Measurements from ENCODE around the gene SUSD4.

Gene SUSD4

DNA sequence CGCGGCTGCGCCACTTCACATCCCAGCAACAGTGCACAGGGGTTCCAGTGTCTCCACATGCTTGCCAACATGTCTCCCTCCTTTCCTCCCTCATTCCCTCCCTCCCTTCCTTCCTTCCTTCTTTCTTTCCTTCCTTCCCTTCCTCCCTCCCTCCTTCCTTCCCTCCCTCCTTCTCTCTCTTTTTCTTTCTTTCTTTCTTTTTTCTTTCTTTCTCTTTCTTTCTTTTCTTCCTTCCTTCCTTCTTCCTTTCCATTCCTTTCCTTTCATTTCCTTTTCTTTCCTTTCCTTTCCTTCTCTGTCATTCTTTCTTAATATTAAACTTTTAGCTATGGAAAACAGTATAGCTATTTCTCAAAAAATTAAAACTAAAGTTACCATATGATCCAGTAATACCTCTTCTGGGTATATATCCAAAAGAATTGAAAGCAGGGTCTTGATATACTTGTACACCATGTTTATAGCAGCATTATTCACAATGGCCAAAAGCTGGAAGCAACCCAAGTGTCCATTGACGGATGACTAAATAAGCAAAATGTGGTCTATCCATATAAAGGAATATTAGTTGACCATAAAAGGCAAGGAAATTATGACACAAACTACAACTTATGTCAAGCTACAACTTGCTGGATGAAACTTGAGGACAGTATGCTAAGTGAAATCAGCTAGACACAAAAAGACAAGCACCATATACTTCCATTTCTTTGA, 165.9 kb downstream of the SUSD4 start:
- no peak overlapping the region for H3K4me3 ChIP-seq (replicated peaks in 1 of 2; ENCODE audit: low read depth in 2 of 2, low read length in 2 of 2)
- DNase-seq (ENCODE audit: low read depth in 2 of 2), result no peak
- TF ChIP-seq, protein P1, sequence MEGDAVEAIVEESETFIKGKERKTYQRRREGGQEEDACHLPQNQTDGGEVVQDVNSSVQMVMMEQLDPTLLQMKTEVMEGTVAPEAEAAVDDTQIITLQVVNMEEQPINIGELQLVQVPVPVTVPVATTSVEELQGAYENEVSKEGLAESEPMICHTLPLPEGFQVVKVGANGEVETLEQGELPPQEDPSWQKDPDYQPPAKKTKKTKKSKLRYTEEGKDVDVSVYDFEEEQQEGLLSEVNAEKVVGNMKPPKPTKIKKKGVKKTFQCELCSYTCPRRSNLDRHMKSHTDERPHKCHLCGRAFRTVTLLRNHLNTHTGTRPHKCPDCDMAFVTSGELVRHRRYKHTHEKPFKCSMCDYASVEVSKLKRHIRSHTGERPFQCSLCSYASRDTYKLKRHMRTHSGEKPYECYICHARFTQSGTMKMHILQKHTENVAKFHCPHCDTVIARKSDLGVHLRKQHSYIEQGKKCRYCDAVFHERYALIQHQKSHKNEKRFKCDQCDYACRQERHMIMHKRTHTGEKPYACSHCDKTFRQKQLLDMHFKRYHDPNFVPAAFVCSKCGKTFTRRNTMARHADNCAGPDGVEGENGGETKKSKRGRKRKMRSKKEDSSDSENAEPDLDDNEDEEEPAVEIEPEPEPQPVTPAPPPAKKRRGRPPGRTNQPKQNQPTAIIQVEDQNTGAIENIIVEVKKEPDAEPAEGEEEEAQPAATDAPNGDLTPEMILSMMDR (IDR thresholded peaks at IDR 0.05; ENCODE audit: low read depth, low read length), result no peak

DNA sequence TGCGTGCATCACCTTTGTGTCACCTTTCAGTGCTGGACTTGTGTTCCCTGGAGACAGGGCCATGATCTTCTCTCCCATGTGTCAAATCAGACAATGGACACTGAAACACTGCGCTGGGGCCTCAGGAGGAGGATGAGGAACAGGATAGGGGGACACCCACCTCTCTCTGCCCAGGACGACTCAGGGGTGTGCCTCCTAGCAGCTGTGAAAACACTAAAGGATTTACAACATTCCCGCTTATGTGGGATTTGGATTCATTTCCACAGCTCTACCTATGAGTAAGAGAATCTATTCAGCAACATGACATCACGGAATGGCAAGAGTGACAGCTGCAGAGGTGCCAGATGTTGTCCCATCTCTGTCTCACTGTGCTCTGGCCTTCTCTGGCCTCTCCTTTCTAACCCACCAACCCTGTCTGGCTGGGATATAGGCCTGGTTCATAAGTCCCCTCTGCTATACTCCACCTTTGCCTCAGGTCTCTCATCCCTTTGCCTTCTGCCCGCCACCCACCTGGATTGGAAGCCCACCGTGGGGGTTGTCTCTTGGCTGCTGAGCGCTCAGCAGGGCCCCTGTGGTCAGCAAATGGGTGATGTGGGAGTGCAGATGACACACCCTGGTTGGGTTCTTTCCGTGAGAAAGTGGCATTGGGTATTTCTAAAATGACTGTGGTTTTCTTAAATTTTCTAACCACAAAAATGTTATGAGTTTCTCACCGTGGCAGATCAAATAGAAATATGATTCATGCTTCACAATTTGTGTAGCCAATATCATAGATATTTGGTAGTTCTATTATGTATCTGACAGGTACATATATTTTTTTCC, 173.9 kb downstream of the SUSD4 start:
- no peak overlapping the region for H3K4me3 ChIP-seq (replicated peaks in 1 of 2; ENCODE audit: low read depth in 2 of 2, low read length in 2 of 2)
- peak in 1 of 2 donors; percentile 47 for DNase-seq (ENCODE audit: low read depth in 2 of 2)
- TF ChIP-seq, protein P1 (IDR thresholded peaks at IDR 0.05; ENCODE audit: low read depth, low read length), result no peak

DNA sequence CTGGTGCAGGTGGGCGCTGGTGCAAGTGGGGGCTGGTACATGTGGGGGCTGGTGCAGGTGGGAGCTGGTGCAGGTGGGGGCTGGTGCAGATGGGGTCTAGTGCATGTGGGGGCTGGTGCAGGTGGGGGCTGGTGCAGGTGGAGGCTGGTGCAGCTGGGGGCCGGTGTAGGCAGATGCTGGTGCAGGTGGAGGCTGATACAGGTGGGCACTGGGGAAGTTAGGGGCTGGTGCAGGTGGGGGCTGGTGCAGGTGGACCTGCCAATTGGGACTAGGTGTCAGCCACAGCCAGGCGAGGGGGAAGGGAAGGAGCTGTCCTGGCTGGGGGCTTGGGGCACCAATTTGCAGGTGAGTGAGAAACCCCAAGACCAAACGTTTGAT, 174.5 kb downstream of the SUSD4 start:
- H3K4me3 ChIP-seq (replicated peaks in 1 of 2; ENCODE audit: low read depth in 2 of 2, low read length in 2 of 2), result no peak overlapping the region
- TF ChIP-seq, protein P1 (IDR thresholded peaks at IDR 0.05; ENCODE audit: low read depth, low read length), result no peak
- DNase-seq (ENCODE audit: low read depth in 2 of 2), result no peak

DNA sequence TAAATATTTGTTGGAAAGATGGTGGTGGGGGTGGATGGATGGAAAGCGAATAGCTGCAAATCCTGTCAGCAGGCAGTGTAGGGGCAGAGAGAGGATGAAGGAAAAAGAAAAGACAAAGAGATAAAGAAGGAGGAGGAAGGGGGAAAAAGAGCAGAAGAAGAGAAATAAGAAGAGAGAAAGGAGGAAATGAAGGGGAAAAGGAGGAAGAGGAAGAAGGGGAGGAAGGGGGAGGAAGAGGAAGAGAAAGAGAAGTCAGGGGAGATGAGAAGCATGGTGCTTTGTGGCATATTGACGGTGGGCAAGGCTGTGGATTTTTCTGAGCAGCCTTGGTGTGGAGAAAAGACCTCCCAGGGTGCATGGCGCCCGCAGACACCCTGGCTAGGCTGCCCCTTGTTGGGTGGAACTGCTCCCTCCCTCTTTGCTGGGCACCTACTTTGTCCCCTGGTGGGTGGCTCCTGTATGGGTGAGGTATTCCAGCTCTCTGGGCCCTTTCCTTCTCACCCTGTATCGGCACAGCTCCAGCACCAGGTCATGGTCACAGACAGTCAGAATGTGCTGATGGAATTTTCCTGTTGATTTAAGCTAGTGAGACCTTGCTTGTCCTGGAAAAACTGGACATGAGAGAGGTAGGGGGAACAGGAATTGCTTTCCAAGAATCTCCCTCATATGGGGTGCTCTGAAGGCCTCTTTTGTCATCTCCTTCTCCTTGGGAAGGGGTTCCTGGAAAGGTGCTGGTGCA, 175.2 kb downstream of the SUSD4 start:
- H3K4me3 ChIP-seq (replicated peaks in 1 of 2; ENCODE audit: low read depth in 2 of 2, low read length in 2 of 2), result no peak overlapping the region
- DNase-seq (ENCODE audit: low read depth in 2 of 2), result no peak
- TF ChIP-seq, protein P1 (IDR thresholded peaks at IDR 0.05; ENCODE audit: low read depth, low read length), result no peak

DNA sequence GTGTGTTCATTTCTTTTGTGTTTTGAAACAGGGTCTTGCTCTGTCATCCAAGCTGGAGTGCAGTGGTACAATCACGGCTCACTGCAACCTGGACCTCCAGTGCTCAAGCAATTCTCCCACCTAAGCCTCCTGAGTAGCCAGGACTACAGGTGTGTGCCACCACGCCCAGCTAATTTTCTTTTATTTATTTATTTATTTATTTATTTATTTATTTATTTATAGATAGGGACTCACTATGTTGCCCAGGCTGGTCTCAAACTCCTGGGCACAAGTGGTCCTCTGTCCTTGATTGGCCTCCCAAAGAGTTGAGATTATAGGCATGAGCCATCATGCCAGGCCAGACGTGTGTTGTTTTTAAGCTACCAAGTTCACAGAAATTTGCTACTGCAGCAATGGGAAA, 177.2 kb downstream of the SUSD4 start:
- TF ChIP-seq, protein P1 (IDR thresholded peaks at IDR 0.05; ENCODE audit: low read depth, low read length), result no peak
- no peak for DNase-seq (ENCODE audit: low read depth in 2 of 2)
- no peak overlapping the region for H3K4me3 ChIP-seq (replicated peaks in 1 of 2; ENCODE audit: low read depth in 2 of 2, low read length in 2 of 2)

DNA sequence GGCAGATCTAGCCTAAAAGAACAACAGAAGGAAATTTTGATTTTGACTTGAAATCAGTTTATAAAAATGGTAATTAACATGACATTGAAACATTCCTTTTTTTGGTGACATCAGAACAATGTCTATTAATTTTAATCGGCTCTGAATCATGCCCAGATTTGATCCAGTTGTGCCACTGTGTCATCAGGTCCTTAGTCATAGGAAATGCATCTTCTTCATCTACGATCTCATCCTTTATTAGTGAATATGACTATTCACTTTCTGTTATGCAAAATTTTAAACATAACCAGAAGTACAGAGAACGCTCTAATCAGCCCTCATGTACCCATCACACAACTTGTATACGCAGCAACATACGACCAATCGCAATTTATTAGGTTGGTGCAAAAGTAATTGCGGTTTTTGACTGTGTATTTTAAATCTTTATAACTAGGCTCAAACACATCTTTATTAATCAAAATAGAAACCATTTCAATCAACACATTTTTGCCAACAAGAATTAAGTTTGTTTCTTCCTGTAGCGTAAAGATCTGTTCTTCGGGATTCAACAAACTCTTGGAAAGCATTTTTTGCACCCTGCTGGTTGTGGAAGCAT, 180.6 kb downstream of the SUSD4 start:
- DNase-seq (ENCODE audit: low read depth in 2 of 2), result no peak
- TF ChIP-seq, protein P1 (IDR thresholded peaks at IDR 0.05; ENCODE audit: low read depth, low read length), result no peak

More for the DNA sequence above, 180.6 kb downstream of the SUSD4 start:
- no peak overlapping the region for H3K4me3 ChIP-seq (replicated peaks in 1 of 2; ENCODE audit: low read depth in 2 of 2, low read length in 2 of 2)

Measured in cardiac fibroblast (primary cell).